Breast epithelium (tissue), 4 donors: ENCODE results near the gene ZNF529. TPM values are rescaled to one million over a fixed set of nuclear protein-coding genes. Genes with fewer than 3 reads are reported as not detected.
A peak's percentile ranks its signal among the peaks of the same experiment; 100 is the strongest.
"Not testable (repeated sequence)": the region's sequence is repeated elsewhere in the genome, so short reads cannot be mapped to it uniquely, and the experiment has no call there.

Experiments used
- DNase-seq, 2 donors: peaks; one replicate each; pipeline ENCODE4 v3.0.0-alpha.2; 2019; ENCODE audit warnings: low spot score in 2 of 2
- H3K27ac ChIP-seq, 2 donors: fragments of 200-600 bp; sonication (generic) in 1 of 2; one replicate each; pipeline ENCODE4 v1.5.1; 2016 to 2019; ENCODE audit warnings: mild to moderate bottlenecking in 1 of 2
- H3K27me3 ChIP-seq, 2 donors: fragments of 200-600 bp; sonication (generic) in 1 of 2; one replicate each; pipeline versions ENCODE4 v1.5.1 to v1.6.0; 2017 to 2019; ENCODE audit warnings: control low read depth in 1 of 2, mild to moderate bottlenecking in 1 of 2
- H3K36me3 ChIP-seq: fragments of 200-600 bp; one replicate; pipeline ENCODE4 v1.5.1; 2019
- H3K4me1 ChIP-seq, 2 donors: fragments of 200-600 bp; sonication (generic); one replicate each; pipeline ENCODE4 v1.5.1; 2016 to 2019; ENCODE audit warnings: control low read depth in 1 of 2
- H3K4me3 ChIP-seq, 3 donors: fragments of 200-600 bp; sonication (generic); 1 replicate in 2 of 3; 2 replicates in 1 of 3; pipeline ENCODE4 v1.5.1; 2016 to 2019; ENCODE audit warnings: mild to moderate bottlenecking in 3 of 3, moderate library complexity in 2 of 3
- H3K9me3 ChIP-seq, 2 donors: fragments of 200-600 bp; sonication (generic) in 1 of 2; one replicate each; pipeline ENCODE4 v1.5.1; 2016 to 2019; ENCODE audit warnings: control low read depth in 1 of 2
- POLR2A ChIP-seq: fragments of 450-650 bp; IDR thresholded peaks from one replicate; pipeline ENCODE4 v1.6.1; 2016; ENCODE audit warnings: antibody characterized with exemption, mild to moderate bottlenecking, moderate library complexity
- POLR2AphosphoS5 ChIP-seq, 3 donors: sonication (generic); formaldehyde crosslinking; IDR thresholded peaks; one replicate each; pipeline ENCODE4 v1.6.1; 2017; ENCODE audit warnings: antibody characterized with exemption in 3 of 3
- intact Hi-C: fragments of 100-400 bp; cut with DNase I; formaldehyde crosslinking; loops from one replicate; pipeline ENCODE4 v1.15.1; 2023; ENCODE audit warnings: low total_unique reads
- total RNA-seq, 3 donors: library from RNA; depleted of rRNA; stranded (reverse); fragments of >200 nt; gene quantifications; one replicate each; pipeline ENCODE4 v1.1.0, GENCODE V29; 2016
- TF ChIP-seq, protein P1 (sequence below), 3 donors: fragments of 450-650 bp; IDR thresholded peaks; one replicate each; pipeline ENCODE4 v1.5.1; 2016 to 2017; ENCODE audit warnings: antibody characterized with exemption in 3 of 3, mild to moderate bottlenecking in 3 of 3, moderate library complexity in 3 of 3

Gene ZNF529
- 10 to 100 TPM in 2 of 3 donors, 1 to 10 TPM in 1; 8.2 to 20.3 (median 14.7) TPM for total RNA-seq

DNA sequence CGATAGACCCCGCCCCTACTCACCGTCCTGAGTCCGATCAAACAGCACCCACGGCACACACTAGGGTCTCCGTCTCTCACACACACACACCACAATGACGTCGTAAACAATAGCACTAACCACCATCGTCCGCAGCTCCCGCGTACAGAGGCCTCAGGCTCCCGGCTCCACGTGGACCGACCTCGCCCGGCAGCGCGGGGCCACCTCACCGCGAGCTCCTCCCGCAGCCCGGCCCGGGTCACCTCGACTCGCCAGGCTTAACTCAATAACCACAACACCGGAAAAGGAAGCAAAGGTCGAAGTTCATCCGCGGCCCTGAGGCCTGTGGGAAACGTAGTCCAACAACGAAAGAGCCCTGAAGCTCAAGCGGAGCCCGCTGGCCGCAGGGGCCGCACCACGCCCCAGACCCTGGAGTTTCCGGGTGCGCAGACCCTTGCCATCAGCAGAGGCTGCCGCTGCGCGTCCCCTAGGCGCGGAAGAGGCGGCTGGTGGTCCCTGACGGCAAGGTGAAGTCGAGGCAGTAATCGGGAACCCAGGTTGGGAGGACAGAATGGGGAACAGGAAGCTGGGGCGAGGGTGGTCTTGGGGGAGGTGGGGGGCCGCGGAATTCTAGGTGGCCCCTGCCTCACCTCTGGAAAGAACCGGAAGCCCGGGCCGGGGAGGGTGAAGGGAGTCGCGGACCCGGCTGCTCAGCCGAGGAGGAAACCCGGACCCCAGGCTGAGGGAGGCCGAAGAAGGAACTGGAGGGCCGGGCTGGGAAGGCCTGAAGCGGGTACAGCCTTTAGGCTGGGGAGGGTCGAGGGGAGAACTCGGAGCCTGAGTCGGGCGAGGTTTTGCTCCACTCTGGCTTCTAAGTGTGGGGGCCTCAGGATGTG, at the start of gene ZNF529:
Gene ZNF529 (minus strand): TSS at position 273 of the 875 bp plus-strand sequence. CDS start 946 bp downstream, outside the sequence.
- peaks cover 17 to 39% of the 10 kb centered on the region in 2 donors for H3K9me3 ChIP-seq
- H3K27ac ChIP-seq, result peak within 1 kb of the TSS; percentile 89 to 94
- intact Hi-C loops, result no loop called here
- H3K4me1 ChIP-seq, result no peaks in the 10 kb centered on the region
- TF ChIP-seq POLR2A (peak; percentile 54), POLR2AphosphoS5 (IDR thresholded peaks at IDR 0.05) (peak; percentile 78 to 95 (median 82))
- TF ChIP-seq, protein P1, sequence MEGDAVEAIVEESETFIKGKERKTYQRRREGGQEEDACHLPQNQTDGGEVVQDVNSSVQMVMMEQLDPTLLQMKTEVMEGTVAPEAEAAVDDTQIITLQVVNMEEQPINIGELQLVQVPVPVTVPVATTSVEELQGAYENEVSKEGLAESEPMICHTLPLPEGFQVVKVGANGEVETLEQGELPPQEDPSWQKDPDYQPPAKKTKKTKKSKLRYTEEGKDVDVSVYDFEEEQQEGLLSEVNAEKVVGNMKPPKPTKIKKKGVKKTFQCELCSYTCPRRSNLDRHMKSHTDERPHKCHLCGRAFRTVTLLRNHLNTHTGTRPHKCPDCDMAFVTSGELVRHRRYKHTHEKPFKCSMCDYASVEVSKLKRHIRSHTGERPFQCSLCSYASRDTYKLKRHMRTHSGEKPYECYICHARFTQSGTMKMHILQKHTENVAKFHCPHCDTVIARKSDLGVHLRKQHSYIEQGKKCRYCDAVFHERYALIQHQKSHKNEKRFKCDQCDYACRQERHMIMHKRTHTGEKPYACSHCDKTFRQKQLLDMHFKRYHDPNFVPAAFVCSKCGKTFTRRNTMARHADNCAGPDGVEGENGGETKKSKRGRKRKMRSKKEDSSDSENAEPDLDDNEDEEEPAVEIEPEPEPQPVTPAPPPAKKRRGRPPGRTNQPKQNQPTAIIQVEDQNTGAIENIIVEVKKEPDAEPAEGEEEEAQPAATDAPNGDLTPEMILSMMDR (IDR thresholded peaks at IDR 0.05), result no peak
- DNase-seq, result peak; percentile 87 to 89
- peaks cover 6% of the 10 kb centered on the region for H3K36me3 ChIP-seq
- peak within 1 kb of the TSS; percentile 86 to 96 (median 94) for H3K4me3 ChIP-seq
- H3K27me3 ChIP-seq, result no peaks in the 10 kb centered on the region

DNA sequence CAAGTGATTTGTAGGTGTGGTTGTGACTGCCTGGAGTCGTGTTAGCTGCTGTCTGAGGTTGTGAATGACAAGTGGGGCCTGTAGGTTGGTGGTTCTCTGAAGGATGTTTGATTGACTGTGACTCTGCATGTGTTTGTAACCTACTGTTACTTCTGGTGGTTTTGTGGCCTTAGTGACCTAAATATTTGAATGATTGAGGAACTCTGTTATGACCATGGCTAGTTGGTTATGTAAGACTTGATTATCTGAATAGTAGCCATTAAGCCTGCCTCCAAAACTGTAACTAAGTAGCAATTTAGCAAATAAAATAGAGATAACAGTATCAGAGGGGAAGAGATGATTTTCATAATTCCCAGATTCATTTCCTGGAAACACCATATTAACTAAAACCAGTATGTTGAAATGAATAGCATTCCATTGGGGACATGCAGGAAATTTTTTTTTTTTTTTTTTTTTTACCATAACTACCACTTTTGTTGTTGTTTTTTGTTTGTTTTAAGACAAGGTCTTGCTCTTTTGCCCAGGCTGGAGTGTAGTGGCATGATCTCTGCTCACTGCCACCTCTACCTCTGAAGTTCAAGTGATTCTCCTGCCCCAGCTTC, 32.9 kb upstream of the ZNF529 start:
- H3K9me3 ChIP-seq, result peaks cover 5 to 15% of the 10 kb centered on the region in 2 donors
- intact Hi-C loops, result no loop called here
- no peaks in the 10 kb centered on the region for H3K4me1 ChIP-seq
- peaks cover 5% of the 10 kb centered on the region for H3K36me3 ChIP-seq
- TF ChIP-seq, protein P1 (IDR thresholded peaks at IDR 0.05), result no peak
- no peak for TF ChIP-seq POLR2A
- TF ChIP-seq POLR2AphosphoS5 (IDR thresholded peaks at IDR 0.05), result no peak
- H3K27ac ChIP-seq, result peak overlapping the region; percentile 69 to 76
- H3K4me3 ChIP-seq, result peak overlapping the region; percentile 59 to 84 (median 77)
- no peak for DNase-seq
- no peaks in the 10 kb centered on the region for H3K27me3 ChIP-seq

DNA sequence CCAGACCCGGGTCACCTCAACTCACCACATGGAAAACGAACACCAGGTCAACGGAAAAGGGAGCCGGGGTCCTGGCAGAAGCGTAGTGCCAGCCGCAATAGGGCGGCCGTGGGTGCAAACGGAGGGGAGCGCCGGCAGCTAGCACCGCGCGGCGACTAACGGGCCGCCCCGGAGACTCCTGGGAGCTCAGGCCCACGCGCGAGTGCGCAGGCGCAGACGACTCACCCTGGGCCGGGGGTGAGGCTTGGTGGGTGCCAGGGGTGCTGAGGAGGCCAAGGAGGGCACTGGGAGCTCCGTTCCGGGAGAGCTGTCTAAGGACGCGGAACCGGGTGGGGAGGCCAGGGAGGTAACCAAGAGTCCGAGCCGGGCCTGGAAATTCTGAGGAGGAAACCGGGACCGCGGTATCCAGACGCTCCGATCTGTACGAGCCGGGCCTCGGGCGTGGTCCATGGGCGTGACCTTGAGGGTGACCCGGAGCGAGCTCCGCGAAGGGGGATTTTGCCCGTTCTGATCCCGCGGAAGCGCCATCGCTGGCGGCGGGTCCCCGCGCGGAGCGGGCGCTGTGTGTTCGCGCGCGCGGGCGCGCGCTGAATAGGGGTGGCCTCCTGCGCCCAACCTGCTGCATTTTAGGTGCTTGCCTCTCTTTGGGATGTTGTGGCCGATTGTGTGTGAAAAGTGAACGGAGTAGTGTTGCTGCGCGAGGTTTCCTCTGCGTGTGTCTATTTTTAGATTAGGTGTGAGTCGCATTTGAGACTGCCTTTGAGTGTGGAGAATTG, 32.2 kb upstream of the ZNF529 start, which contains the start of gene ZNF382:
Gene ZNF382 (plus strand): TSS at position 213 of the 776 bp plus-strand sequence. CDS start 4,602 bp downstream, outside the sequence.
- Histone ChIP-seq H3K4me3 (peak within 1 kb of the TSS; percentile 59 to 84 (median 77)), H3K27ac (peak within 1 kb of the TSS; percentile 69 to 76), H3K36me3 (peaks cover under 1% of the 10 kb centered on the region), H3K4me1 (no peaks in the 10 kb centered on the region), H3K9me3 (peaks cover 3 to 15% of the 10 kb centered on the region in 2 donors), H3K27me3 (no peaks in the 10 kb centered on the region)
- DNase-seq, result peak; percentile 18 to 59
- TF ChIP-seq POLR2A, result no peak
- TF ChIP-seq, protein P1 (IDR thresholded peaks at IDR 0.05), result no peak
- peak in 1 of 3 donors; percentile 9 for TF ChIP-seq POLR2AphosphoS5 (IDR thresholded peaks at IDR 0.05)
- intact Hi-C loops, result no loop called here

DNA sequence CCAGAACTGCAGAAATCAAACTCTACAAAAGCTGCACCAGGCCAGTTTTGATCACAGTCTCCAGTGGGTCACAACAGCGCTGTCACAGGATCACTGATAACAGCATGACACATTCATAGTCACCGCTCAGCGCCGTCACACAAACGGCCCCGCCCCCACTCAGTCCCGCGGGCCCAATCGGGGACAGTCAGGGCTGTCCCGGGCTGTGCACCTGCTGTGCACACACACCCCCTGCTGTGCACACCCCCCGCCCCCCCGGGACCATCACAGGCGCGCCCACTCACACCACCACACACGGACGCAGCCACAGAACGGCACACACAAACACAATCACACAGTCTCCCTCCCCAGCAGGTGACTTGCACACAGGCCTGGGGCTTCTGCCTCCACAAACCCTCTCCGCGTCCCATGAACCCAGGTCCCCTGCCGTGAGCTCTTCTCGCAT, 31.6 kb upstream of the ZNF529 start:
- TF ChIP-seq POLR2AphosphoS5 (IDR thresholded peaks at IDR 0.05) (no peak), POLR2A (no peak)
- TF ChIP-seq, protein P1 (IDR thresholded peaks at IDR 0.05), result no peak
- Histone ChIP-seq H3K9me3 (peaks cover 3 to 21% of the 10 kb centered on the region in 2 donors), H3K27ac (peak overlapping the region; percentile 69 to 76), H3K27me3 (no peaks in the 10 kb centered on the region), H3K36me3 (no peaks in the 10 kb centered on the region), H3K4me1 (no peaks in the 10 kb centered on the region), H3K4me3 (peak overlapping the region; percentile 59 to 84 (median 77))
- intact Hi-C loops, result no loop called here
- peak in 1 of 2 donors; percentile 20 for DNase-seq

DNA sequence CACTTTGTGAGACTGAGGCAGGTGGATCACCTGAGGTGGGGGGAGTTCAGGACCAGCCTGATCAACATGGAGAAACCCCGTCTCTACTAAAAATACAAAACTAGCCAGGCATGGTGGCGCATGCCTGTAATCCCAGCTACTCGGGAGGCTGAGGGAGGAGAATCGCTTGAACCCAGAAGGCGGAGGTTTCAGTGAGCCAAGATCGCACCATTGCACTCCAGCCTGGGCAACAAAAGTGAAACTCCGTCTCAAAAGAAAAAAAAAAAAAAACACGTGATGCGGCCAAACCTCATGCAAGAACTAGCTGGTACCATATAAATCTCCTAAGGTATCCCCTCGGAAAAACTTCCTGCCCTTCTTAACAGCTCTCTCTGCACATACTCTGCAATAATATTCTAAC, 29.6 kb upstream of the ZNF529 start:
- DNase-seq, intact Hi-C loops, H3K27me3 ChIP-seq, H3K27ac ChIP-seq, H3K4me1 ChIP-seq, H3K36me3 ChIP-seq, H3K4me3 ChIP-seq: not testable (repeated sequence)
- H3K9me3 ChIP-seq, result peaks cover 3 to 24% of the 10 kb centered on the region in 2 donors
